Measurements from ENCODE around the gene FAIM2.

The FAIM2 gene

GRCh38 chr12:49892084-49892731 lies 11.5 kb downstream of the FAIM2 start (continued):
- no peak for TF ChIP-seq ZNF433 (tag by site-specific recombination; IDR thresholded peaks at IDR 0.05; ENCODE audit: low read depth)
- no peak for TF ChIP-seq ZNF623 (tag by site-specific recombination; IDR thresholded peaks at IDR 0.05)
- TF ChIP-seq ZSCAN5A (tag by site-specific recombination; IDR thresholded peaks at IDR 0.05) = no peak
- no peak for TF ChIP-seq ZNF514 (tag by site-specific recombination; IDR thresholded peaks at IDR 0.05)
- TF ChIP-seq MYNN (tag by site-specific recombination; IDR thresholded peaks at IDR 0.05; ENCODE audit: borderline replicate concordance) = no peak
- no peak for TF ChIP-seq PRDM10 (tag by site-specific recombination; IDR thresholded peaks at IDR 0.05)
- TF ChIP-seq WT1 (tag by site-specific recombination; IDR thresholded peaks at IDR 0.05) = peak; percentile 46; the same call in 1 of the 2 replicates
- no peak for TF ChIP-seq FEZF1 (tag by site-specific recombination; IDR thresholded peaks at IDR 0.05)
- peak; percentile 94 for TF ChIP-seq ZFHX2 (tag by site-specific recombination; conservative IDR thresholded peaks at IDR 0.05)
- no peak for TF ChIP-seq REPIN1 (tag by site-specific recombination; IDR thresholded peaks at IDR 0.05; ENCODE audit: low read depth)
- TF ChIP-seq ZNF24 (tag by site-specific recombination; IDR thresholded peaks at IDR 0.05) = no peak
- no peak for TF ChIP-seq ZNF133 (tag by site-specific recombination; IDR thresholded peaks at IDR 0.05)
- TF ChIP-seq ZNF404 (tag by site-specific recombination; IDR thresholded peaks at IDR 0.05) = no peak
- TF ChIP-seq, protein P1, sequence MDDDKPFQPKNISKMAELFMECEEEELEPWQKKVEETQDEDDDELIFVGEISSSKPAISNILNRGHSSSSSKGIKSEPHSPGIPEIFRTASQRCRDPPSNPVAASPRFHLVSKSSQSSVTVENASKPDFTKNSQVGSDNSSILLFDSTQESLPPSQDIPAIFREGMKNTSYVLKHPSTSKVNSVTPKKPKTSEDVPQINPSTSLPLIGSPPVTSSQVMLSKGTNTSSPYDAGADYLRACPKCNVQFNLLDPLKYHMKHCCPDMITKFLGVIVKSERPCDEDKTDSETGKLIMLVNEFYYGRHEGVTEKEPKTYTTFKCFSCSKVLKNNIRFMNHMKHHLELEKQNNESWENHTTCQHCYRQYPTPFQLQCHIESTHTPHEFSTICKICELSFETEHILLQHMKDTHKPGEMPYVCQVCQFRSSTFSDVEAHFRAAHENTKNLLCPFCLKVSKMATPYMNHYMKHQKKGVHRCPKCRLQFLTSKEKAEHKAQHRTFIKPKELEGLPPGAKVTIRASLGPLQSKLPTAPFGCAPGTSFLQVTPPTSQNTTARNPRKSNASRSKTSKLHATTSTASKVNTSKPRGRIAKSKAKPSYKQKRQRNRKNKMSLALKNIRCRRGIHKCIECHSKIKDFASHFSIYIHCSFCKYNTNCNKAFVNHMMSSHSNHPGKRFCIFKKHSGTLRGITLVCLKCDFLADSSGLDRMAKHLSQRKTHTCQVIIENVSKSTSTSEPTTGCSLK (tag by site-specific recombination; IDR thresholded peaks at IDR 0.05) = no peak
- TF ChIP-seq ZNF350 (tag by site-specific recombination; IDR thresholded peaks at IDR 0.05) = no peak
- TF ChIP-seq ZNF830 (tag by site-specific recombination; IDR thresholded peaks at IDR 0.05; ENCODE audit: low read depth) = no peak
- 0 out of 2 replicates have a peak, but pooled peaks have one; percentile 8 for TF ChIP-seq ZBTB17 (tag by site-specific recombination; IDR thresholded peaks at IDR 0.05)
- TF ChIP-seq ZNF155 (tag by site-specific recombination; IDR thresholded peaks at IDR 0.05) = no peak
- TF ChIP-seq ZNF785 (tag by site-specific recombination; IDR thresholded peaks at IDR 0.05) = no peak
- TF ChIP-seq ZNF391 (tag by site-specific recombination; IDR thresholded peaks at IDR 0.05; ENCODE audit: borderline replicate concordance, low read depth) = no peak
- no peak for TF ChIP-seq ZXDB (tag by site-specific recombination; IDR thresholded peaks at IDR 0.05)
- TF ChIP-seq, protein P2, sequence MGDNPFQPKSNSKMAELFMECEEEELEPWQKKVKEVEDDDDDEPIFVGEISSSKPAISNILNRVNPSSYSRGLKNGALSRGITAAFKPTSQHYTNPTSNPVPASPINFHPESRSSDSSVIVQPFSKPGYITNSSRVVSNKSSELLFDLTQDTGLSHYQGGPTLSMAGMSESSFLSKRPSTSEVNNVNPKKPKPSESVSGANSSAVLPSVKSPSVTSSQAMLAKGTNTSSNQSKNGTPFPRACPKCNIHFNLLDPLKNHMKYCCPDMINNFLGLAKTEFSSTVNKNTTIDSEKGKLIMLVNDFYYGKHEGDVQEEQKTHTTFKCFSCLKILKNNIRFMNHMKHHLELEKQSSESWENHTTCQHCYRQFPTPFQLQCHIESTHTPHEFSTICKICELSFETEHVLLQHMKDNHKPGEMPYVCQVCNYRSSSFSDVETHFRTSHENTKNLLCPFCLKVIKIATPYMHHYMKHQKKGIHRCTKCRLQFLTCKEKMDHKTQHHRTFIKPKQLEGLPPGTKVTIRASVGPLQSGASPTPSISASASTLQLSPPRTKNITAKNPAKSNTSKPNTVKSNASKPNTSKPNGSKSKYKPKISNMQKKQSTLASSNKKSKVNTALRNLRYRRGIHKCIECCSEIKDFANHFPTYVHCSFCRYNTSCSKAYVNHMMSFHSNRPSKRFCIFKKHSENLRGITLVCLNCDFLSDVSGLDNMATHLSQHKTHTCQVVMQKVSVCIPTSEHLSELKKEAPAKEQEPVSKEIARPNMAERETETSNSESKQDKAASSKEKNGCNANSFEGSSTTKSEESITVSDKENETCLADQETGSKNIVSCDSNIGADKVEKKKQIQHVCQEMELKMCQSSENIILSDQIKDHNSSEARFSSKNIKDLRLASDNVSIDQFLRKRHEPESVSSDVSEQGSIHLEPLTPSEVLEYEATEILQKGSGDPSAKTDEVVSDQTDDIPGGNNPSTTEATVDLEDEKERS (tag by site-specific recombination; IDR thresholded peaks at IDR 0.05) = no peak
- peak; percentile 95 for TF ChIP-seq EGR2 (tag by site-specific recombination; IDR thresholded peaks at IDR 0.05; ENCODE audit: low read depth)
- no peak for TF ChIP-seq ZNF19 (tag by site-specific recombination; IDR thresholded peaks at IDR 0.05; ENCODE audit: low read depth)
- TF ChIP-seq ZBTB48 (tag by site-specific recombination; IDR thresholded peaks at IDR 0.05) = no peak
- TF ChIP-seq SCRT1 (tag by site-specific recombination; IDR thresholded peaks at IDR 0.05; ENCODE audit: borderline replicate concordance) = no peak

Measured in HEK293 (cell line).